GM19468 (cell line): ENCODE data around the gene CHRD.
"Not testable (repeated sequence)": the region's sequence is repeated elsewhere in the genome, so short reads cannot be mapped to it uniquely, and the experiment has no call there.

ENCODE experiments used
- ATAC-seq: cut with Tn5 transposase; IDR thresholded peaks from one replicate; pipeline ENCODE4 v1.9.1; 2021; ENCODE audit warnings: mild to moderate bottlenecking, moderate library complexity, moderate number of reproducible peaks; ENCODE audit not compliant: unreplicated experiment; ENCODE audit errors: extremely low read depth

Gene CHRD

GRCh38 chr3:184379358-184380184 lies at the start of gene CHRD:
TSS of gene CHRD (plus strand) at chr3:184380054. CDS start at chr3:184380319, 265 bp downstream.
- no peak for ATAC-seq

- ATAC-seq: no peak
Measured at GRCh38 chr3:184332370-184333090, 47.3 kb upstream of the CHRD start.

- no peak for ATAC-seq
Measured at GRCh38 chr3:184333190-184333589, 46.7 kb upstream of the CHRD start.

- ATAC-seq: no peak
Measured at GRCh38 chr3:184333700-184334099, 46.2 kb upstream of the CHRD start.

GRCh38 chr3:184334470-184335158 lies 45.2 kb upstream of the CHRD start:
- no peak for ATAC-seq

GRCh38 chr3:184335291-184335660 lies 44.6 kb upstream of the CHRD start:
- no peak for ATAC-seq

GRCh38 chr3:184335661-184336546 lies 44.0 kb upstream of the CHRD start:
- peak; percentile 56 for ATAC-seq

- ATAC-seq: no peak
Measured at GRCh38 chr3:184336547-184337398, 43.1 kb upstream of the CHRD start.

GRCh38 chr3:184337399-184337714 lies 42.5 kb upstream of the CHRD start, which contains the start of gene FAM131A:
TSS of gene FAM131A (plus strand) at chr3:184337600. CDS start at chr3:184337631, 31 bp downstream.
- no peak for ATAC-seq

GRCh38 chr3:184337981-184338380 lies 41.9 kb upstream of the CHRD start:
- no peak for ATAC-seq

GRCh38 chr3:184338511-184338945 lies 41.3 kb upstream of the CHRD start:
- no peak for ATAC-seq

- no peak for ATAC-seq
Measured at GRCh38 chr3:184339001-184339400, 40.9 kb upstream of the CHRD start.

- not testable (repeated sequence) for ATAC-seq
Measured at GRCh38 chr3:184339451-184340135, 40.3 kb upstream of the CHRD start.

GRCh38 chr3:184341925-184342324 lies 37.9 kb upstream of the CHRD start:
- ATAC-seq: no peak

- no peak for ATAC-seq
Measured at GRCh38 chr3:184343200-184343876, 36.5 kb upstream of the CHRD start.

GRCh38 chr3:184344579-184345316 lies 35.1 kb upstream of the CHRD start:
- ATAC-seq: no peak
